ENCODE measurements around the gene XK.

XK gene

GRCh38 chrX:37722595-37722994 lies 37.0 kb downstream of the XK start:
- Histone ChIP-seq H3K27me3 (ENCODE audit: insufficient read depth, low read length, poor library complexity, severe bottlenecking) (no peaks in the 10 kb centered on the region), H3K79me2 (ENCODE audit: insufficient read depth, low read length) (peaks cover 43% of the 10 kb centered on the region), H3K4me2 (ENCODE audit: low read depth, low read length, poor library complexity, severe bottlenecking) (no peak overlapping the region), H3K4me3 (ENCODE audit: low read length, poor library complexity, severe bottlenecking) (no peak overlapping the region), H3K4me1 (ENCODE audit: insufficient read depth, low read length, poor library complexity, severe bottlenecking) (no peaks in the 10 kb centered on the region), H3K36me3 (ENCODE audit: insufficient read depth, low read length) (peaks cover 22% of the 10 kb centered on the region; the same call in 1 of the 2 replicates), H3K9me3 (ENCODE audit: insufficient read depth, low read depth, low read length) (peaks cover 9% of the 10 kb centered on the region; the same call in 1 of the 2 replicates), H2AFZ (ENCODE audit: low read length) (no peak overlapping the region), H3K9me2 (replicated peaks; ENCODE audit: low read depth, low read length) (no peaks in the 10 kb centered on the region), H3K9ac (ENCODE audit: low read depth, low read length, poor library complexity, severe bottlenecking) (no peak overlapping the region), H4K20me1 (ENCODE audit: insufficient read depth, low read length, poor library complexity, severe bottlenecking) (no peaks in the 10 kb centered on the region), H3F3A (ENCODE audit: low read depth) (no peaks in the 10 kb centered on the region)
- TF ChIP-seq, protein P1, sequence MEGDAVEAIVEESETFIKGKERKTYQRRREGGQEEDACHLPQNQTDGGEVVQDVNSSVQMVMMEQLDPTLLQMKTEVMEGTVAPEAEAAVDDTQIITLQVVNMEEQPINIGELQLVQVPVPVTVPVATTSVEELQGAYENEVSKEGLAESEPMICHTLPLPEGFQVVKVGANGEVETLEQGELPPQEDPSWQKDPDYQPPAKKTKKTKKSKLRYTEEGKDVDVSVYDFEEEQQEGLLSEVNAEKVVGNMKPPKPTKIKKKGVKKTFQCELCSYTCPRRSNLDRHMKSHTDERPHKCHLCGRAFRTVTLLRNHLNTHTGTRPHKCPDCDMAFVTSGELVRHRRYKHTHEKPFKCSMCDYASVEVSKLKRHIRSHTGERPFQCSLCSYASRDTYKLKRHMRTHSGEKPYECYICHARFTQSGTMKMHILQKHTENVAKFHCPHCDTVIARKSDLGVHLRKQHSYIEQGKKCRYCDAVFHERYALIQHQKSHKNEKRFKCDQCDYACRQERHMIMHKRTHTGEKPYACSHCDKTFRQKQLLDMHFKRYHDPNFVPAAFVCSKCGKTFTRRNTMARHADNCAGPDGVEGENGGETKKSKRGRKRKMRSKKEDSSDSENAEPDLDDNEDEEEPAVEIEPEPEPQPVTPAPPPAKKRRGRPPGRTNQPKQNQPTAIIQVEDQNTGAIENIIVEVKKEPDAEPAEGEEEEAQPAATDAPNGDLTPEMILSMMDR (conservative IDR thresholded peaks at IDR 0.05; ENCODE audit: low read length), result no peak
- TF ChIP-seq EZH2phosphoT487 (IDR thresholded peaks at IDR 0.05; ENCODE audit: borderline replicate concordance), result no peak

DNA sequence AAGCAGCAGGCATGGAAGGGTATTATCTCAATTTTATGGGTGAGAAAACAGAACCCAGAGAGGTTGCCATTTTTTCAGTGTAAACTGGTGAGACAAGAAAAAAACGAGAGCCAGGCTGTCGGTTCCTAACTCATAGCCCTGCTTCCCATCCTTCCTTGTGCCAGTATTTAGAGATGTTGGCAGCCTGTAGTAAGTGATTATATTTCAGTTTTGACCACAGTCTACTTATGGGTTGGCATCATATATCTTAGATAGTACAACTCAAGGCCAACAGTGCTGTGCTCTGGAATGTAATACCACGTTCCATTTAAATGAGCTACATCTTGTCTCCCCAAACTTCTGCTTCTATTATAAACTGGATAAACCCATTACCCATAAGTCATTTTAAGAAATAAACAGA lies 40.8 kb downstream of the XK start:
- no peaks in the 10 kb centered on the region for H4K20me1 ChIP-seq (ENCODE audit: insufficient read depth, low read length, poor library complexity, severe bottlenecking)
- H3K4me1 ChIP-seq (ENCODE audit: insufficient read depth, low read length, poor library complexity, severe bottlenecking), result no peaks in the 10 kb centered on the region
- TF ChIP-seq, protein P1 (conservative IDR thresholded peaks at IDR 0.05; ENCODE audit: low read length), result no peak
- TF ChIP-seq EZH2phosphoT487 (IDR thresholded peaks at IDR 0.05; ENCODE audit: borderline replicate concordance), result no peak
- H3F3A ChIP-seq (ENCODE audit: low read depth), result no peaks in the 10 kb centered on the region
- no peaks in the 10 kb centered on the region for H3K27me3 ChIP-seq (ENCODE audit: insufficient read depth, low read length, poor library complexity, severe bottlenecking)
- H3K9me3 ChIP-seq (ENCODE audit: insufficient read depth, low read depth, low read length), result no peaks in the 10 kb centered on the region
- H3K9ac ChIP-seq (ENCODE audit: low read depth, low read length, poor library complexity, severe bottlenecking), result no peak overlapping the region
- no peak overlapping the region for H3K4me2 ChIP-seq (ENCODE audit: low read depth, low read length, poor library complexity, severe bottlenecking)
- H3K36me3 ChIP-seq (ENCODE audit: insufficient read depth, low read length), result peaks cover 31% of the 10 kb centered on the region; the same call in 1 of the 2 replicates
- H3K9me2 ChIP-seq (replicated peaks; ENCODE audit: low read depth, low read length), result no peaks in the 10 kb centered on the region
- H3K79me2 ChIP-seq (ENCODE audit: insufficient read depth, low read length), result peaks cover 15% of the 10 kb centered on the region; the same call in 1 of the 2 replicates
- H2AFZ ChIP-seq (ENCODE audit: low read length), result no peak overlapping the region
- no peak overlapping the region for H3K4me3 ChIP-seq (ENCODE audit: low read length, poor library complexity, severe bottlenecking)

DNA sequence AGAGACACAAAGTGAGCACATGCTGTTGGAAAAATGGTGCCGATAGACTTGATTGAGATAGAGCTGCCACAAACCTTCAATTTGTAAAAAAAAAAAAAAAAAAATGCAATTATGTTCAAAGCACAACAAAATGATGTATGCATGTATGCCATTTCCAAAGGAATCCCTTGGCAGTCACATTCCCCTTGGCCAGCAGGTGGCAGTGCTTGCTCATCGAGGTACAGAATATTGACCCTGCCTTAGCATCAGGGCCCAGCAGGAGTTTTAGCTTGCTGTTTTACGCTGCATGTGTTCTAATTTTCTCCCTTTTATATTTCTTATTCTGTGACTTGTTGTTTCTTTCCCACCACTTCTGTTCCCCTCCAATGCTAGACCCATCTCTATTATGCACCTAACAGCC lies 59.8 kb downstream of the XK start:
- H3K9me3 ChIP-seq (ENCODE audit: insufficient read depth, low read depth, low read length), result no peaks in the 10 kb centered on the region
- no peaks in the 10 kb centered on the region for H3K36me3 ChIP-seq (ENCODE audit: insufficient read depth, low read length)
- no peaks in the 10 kb centered on the region for H3K9me2 ChIP-seq (replicated peaks; ENCODE audit: low read depth, low read length)
- H3K9ac ChIP-seq (ENCODE audit: low read depth, low read length, poor library complexity, severe bottlenecking), result no peak overlapping the region
- no peak overlapping the region for H2AFZ ChIP-seq (ENCODE audit: low read length)
- H3K4me1 ChIP-seq (ENCODE audit: insufficient read depth, low read length, poor library complexity, severe bottlenecking), result peaks cover 19% of the 10 kb centered on the region
- no peak overlapping the region for H3K4me3 ChIP-seq (ENCODE audit: low read length, poor library complexity, severe bottlenecking)
- no peak overlapping the region for H3K4me2 ChIP-seq (ENCODE audit: low read depth, low read length, poor library complexity, severe bottlenecking)
- TF ChIP-seq EZH2phosphoT487 (IDR thresholded peaks at IDR 0.05; ENCODE audit: borderline replicate concordance), result no peak
- TF ChIP-seq, protein P1 (conservative IDR thresholded peaks at IDR 0.05; ENCODE audit: low read length), result peak; percentile 69
- no peaks in the 10 kb centered on the region for H3K79me2 ChIP-seq (ENCODE audit: insufficient read depth, low read length)
- H4K20me1 ChIP-seq (ENCODE audit: insufficient read depth, low read length, poor library complexity, severe bottlenecking), result no peaks in the 10 kb centered on the region
- H3K27me3 ChIP-seq (ENCODE audit: insufficient read depth, low read length, poor library complexity, severe bottlenecking), result no peaks in the 10 kb centered on the region
- H3F3A ChIP-seq (ENCODE audit: low read depth), result no peaks in the 10 kb centered on the region

All from Loucy (cell line).